ENCODE measurements around the gene STK24.
A peak's percentile ranks its signal among the peaks of the same experiment; 100 is the strongest.

The STK24 gene

DNA sequence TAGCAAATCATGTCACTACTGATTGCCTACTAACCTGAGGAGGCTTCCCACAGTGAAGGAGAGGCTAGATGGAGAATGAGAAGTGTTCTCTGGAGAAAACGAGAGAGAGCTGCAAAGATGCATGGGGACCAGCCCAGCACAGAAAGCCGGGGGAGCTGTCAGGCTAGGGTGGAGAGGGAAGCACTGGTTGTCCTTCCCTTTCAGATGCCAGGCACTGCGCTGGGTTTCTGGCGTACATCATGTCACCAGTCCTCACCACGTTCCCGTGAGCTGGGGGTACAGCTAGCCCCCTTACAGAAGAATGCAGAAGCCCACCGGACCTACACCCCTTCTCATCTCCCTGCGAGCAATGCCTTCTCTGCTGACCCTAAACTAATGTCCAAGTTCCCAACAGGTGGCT is 86.0 kb downstream of the STK24 start:
- Histone ChIP-seq H3K36me3 (no peaks in the 10 kb centered on the region; the same call in 1 of the 2 replicates), H3K27me3 (ENCODE audit: insufficient read depth, low read depth, severe bottlenecking) (no peaks in the 10 kb centered on the region), H3K4me3 (ENCODE audit: low read depth, low read length) (no peak overlapping the region), H3K9me3 (ENCODE audit: severe bottlenecking) (no peaks in the 10 kb centered on the region), H3K27ac (no peak overlapping the region)
- TF ChIP-seq, protein P1, sequence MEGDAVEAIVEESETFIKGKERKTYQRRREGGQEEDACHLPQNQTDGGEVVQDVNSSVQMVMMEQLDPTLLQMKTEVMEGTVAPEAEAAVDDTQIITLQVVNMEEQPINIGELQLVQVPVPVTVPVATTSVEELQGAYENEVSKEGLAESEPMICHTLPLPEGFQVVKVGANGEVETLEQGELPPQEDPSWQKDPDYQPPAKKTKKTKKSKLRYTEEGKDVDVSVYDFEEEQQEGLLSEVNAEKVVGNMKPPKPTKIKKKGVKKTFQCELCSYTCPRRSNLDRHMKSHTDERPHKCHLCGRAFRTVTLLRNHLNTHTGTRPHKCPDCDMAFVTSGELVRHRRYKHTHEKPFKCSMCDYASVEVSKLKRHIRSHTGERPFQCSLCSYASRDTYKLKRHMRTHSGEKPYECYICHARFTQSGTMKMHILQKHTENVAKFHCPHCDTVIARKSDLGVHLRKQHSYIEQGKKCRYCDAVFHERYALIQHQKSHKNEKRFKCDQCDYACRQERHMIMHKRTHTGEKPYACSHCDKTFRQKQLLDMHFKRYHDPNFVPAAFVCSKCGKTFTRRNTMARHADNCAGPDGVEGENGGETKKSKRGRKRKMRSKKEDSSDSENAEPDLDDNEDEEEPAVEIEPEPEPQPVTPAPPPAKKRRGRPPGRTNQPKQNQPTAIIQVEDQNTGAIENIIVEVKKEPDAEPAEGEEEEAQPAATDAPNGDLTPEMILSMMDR (IDR thresholded peaks at IDR 0.05; ENCODE audit: low read depth, low read length), result no peak
- peak; percentile 13 for DNase-seq

- H3K36me3 ChIP-seq, result no peaks in the 10 kb centered on the region; the same call in 1 of the 2 replicates
- no peaks in the 10 kb centered on the region for H3K27me3 ChIP-seq (ENCODE audit: insufficient read depth, low read depth, severe bottlenecking)
- H3K27ac ChIP-seq, result no peak overlapping the region
- TF ChIP-seq, protein P1 (IDR thresholded peaks at IDR 0.05; ENCODE audit: low read depth, low read length), result no peak
- DNase-seq, result no peak
- no peaks in the 10 kb centered on the region for H3K9me3 ChIP-seq (ENCODE audit: severe bottlenecking)
- no peak overlapping the region for H3K4me3 ChIP-seq (ENCODE audit: low read depth, low read length)
These were observed 86.6 kb downstream of the STK24 start for GRCh38 chr13:98490195-98490836.

- no peak overlapping the region for H3K27ac ChIP-seq
- no peaks in the 10 kb centered on the region for H3K27me3 ChIP-seq (ENCODE audit: insufficient read depth, low read depth, severe bottlenecking)
- no peaks in the 10 kb centered on the region for H3K9me3 ChIP-seq (ENCODE audit: severe bottlenecking)
- H3K4me3 ChIP-seq (ENCODE audit: low read depth, low read length), result no peak overlapping the region
- no peaks in the 10 kb centered on the region; the same call in 1 of the 2 replicates for H3K36me3 ChIP-seq
- no peak for DNase-seq
- TF ChIP-seq, protein P1 (IDR thresholded peaks at IDR 0.05; ENCODE audit: low read depth, low read length), result no peak
These were observed 87.3 kb downstream of the STK24 start for GRCh38 chr13:98489446-98490194.

- Histone ChIP-seq H3K9me3 (ENCODE audit: severe bottlenecking) (no peaks in the 10 kb centered on the region), H3K27me3 (ENCODE audit: insufficient read depth, low read depth, severe bottlenecking) (no peaks in the 10 kb centered on the region), H3K4me3 (ENCODE audit: low read depth, low read length) (no peak overlapping the region), H3K27ac (no peak overlapping the region), H3K36me3 (no peaks in the 10 kb centered on the region)
- peak; percentile 4 for DNase-seq
- TF ChIP-seq, protein P1 (IDR thresholded peaks at IDR 0.05; ENCODE audit: low read depth, low read length), result no peak
These were observed 88.2 kb downstream of the STK24 start for GRCh38 chr13:98488736-98489135.

DNA sequence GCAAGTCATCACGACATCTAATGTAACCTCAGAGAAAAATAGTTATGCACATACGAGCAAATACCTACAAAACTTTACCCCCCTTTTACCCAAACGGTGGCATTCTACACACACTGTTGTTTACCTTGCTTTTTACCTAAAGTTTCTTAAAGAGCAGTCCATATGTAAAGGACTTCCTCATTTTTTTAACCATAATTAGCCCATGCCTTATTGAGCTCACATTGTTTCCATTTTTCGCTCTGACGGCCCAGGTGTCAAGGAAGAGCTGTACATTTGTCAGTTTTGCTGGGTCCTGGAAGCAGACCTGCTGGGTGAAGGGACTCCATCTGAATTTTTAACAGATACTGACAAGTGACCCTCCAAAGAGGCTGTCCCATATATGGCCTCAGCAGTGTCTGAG is 89.4 kb downstream of the STK24 start:
- DNase-seq, result no peak
- H3K4me3 ChIP-seq (ENCODE audit: low read depth, low read length), result no peak overlapping the region
- no peaks in the 10 kb centered on the region for H3K27me3 ChIP-seq (ENCODE audit: insufficient read depth, low read depth, severe bottlenecking)
- H3K36me3 ChIP-seq, result no peaks in the 10 kb centered on the region
- TF ChIP-seq, protein P1 (IDR thresholded peaks at IDR 0.05; ENCODE audit: low read depth, low read length), result no peak
- H3K9me3 ChIP-seq (ENCODE audit: severe bottlenecking), result no peaks in the 10 kb centered on the region
- no peak overlapping the region for H3K27ac ChIP-seq
